Aorta (tissue), 5 donors: ENCODE data around the gene ACSL1. TPM values are rescaled to one million over a fixed set of nuclear protein-coding genes. Genes with fewer than 3 reads are reported as not detected.

Source experiments
- ATAC-seq: fragments of 200-7000 bp; cut with Tn5 transposase; one replicate; pipeline ENCODE4 v1.9.1; 2022; ENCODE audit warnings: moderate library complexity; ENCODE audit not compliant: low FRiP score
- DNase-seq, 2 donors: peaks; one replicate each; pipeline ENCODE4 v3.0.0-alpha.2; 2020
- H3K27ac ChIP-seq, 2 donors: one replicate each; pipeline ENCODE4 v1.5.1; 2013; ENCODE audit warnings: low read length in 2 of 2, mild to moderate bottlenecking in 2 of 2, moderate library complexity in 2 of 2, control low read depth in 1 of 2, inconsistent platforms in 1 of 2, low read depth in 1 of 2
- H3K27me3 ChIP-seq, 2 donors: one replicate each; pipeline ENCODE4 v1.6.1; 2013; ENCODE audit warnings: control low read depth in 1 of 2, low read length in 1 of 2, mild to moderate bottlenecking in 1 of 2, moderate library complexity in 1 of 2; ENCODE audit not compliant: insufficient read depth in 2 of 2, control insufficient read depth in 1 of 2
- H3K36me3 ChIP-seq, 2 donors: one replicate each; pipeline ENCODE4 v1.6.1; 2013; ENCODE audit warnings: control low read depth in 1 of 2, low read length in 1 of 2, mild to moderate bottlenecking in 1 of 2; ENCODE audit not compliant: insufficient read depth in 2 of 2, control insufficient read depth in 1 of 2
- H3K4me1 ChIP-seq, 2 donors: one replicate each; pipeline ENCODE4 v1.6.1; 2013; ENCODE audit warnings: low read length in 2 of 2, control low read depth in 1 of 2, mild to moderate bottlenecking in 1 of 2, moderate library complexity in 1 of 2; ENCODE audit not compliant: insufficient read depth in 2 of 2, control insufficient read depth in 1 of 2
- H3K4me3 ChIP-seq, 2 donors: one replicate each; pipeline ENCODE4 v1.5.1; 2013; ENCODE audit warnings: low read length in 2 of 2, control low read depth in 1 of 2, mild to moderate bottlenecking in 1 of 2
- H3K9me3 ChIP-seq: one replicate; pipeline ENCODE4 v1.6.1; 2013; ENCODE audit warnings: mild to moderate bottlenecking, low read length; ENCODE audit not compliant: control insufficient read depth
- whole genome bisulfite sequencing, 2 donors: extraction: QIAGEN DNeasy Blood & Tissue Kit; methylation state at CpG; one replicate each; pipeline ENCODE4 v1.1.7; 2013; 5-methylcytosine and 5-hydroxymethylcytosine counted together
- intact Hi-C, 2 donors: fragments of 100-400 bp; cut with DNase I; formaldehyde crosslinking; loops; one replicate each; pipeline versions ENCODE4 v1.14.2 to v1.15.0; 2022
- polyA plus RNA-seq, 2 donors: library from polyadenylated mRNA; stranded (reverse); fragments of 200-250 nt; gene quantifications; one replicate each; pipeline ENCODE4 v1.2.3, GENCODE V29; 2013
- total RNA-seq, 2 donors: library from RNA; stranded (reverse); fragmentation: NEBNext Ultra II Directional; extraction: Animal tissue kit (Norgen Biotek cat#: 25700); gene quantifications; one replicate each; pipeline ENCODE4 v1.2.1, GENCODE V29; 2021
- donor health status: healthy with polysubstance abuse.
- donor health status: Bipolar disorder and iron deficiency.
- donor health status: DM: no; HTN: no; CAD: no.
- donor health status: DM: no; HTN: no; CAD: no.
- donor health status: DM: yes; HTN: yes; CAD: no.

The ACSL1 gene
- total and polyA plus RNA-seq, 4 donors, result 20.3 to 97.8 (median 55.5) TPM

DNA sequence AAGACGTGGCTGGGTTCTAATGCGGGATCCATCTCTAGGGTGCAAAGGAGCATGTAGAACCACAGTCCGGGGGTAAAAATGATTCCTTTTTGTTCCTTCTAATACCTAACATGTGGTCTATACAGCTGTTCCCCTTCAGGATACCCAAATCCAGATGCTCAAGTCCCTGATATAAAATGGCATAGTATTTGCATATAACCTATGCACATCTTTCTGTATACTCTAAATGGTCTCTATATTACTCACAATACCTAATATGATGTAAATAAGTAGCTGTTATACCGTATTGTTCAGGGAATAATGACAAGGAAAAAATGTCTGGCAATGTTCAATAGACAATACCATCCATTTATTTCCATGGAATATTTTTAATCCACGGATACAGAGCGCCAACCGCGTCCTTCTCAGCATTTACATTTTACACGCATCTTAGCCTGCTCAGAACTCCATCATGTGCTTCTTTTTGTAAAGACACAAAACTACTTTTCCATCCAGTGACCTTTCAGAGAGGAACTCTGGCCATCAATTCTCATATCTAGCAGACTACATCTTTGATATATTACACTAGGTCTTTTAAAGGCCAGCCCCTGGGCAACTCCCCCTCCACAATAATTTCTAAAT is 31.9 kb downstream of the ACSL1 start:
- ATAC-seq, result no peak
- H3K27ac ChIP-seq, result no peak overlapping the region
- intact Hi-C loops, result no loop called here
- H3K9me3 ChIP-seq, result no peaks in the 10 kb centered on the region
- 82 to 99% methylated on average over 9 of the region's 9 CpGs for WGBS, 2 donors
- H3K4me3 ChIP-seq, result no peak overlapping the region
- no peaks in the 10 kb centered on the region for H3K27me3 ChIP-seq
- peaks cover 0 to 2% of the 10 kb centered on the region in 2 donors for H3K36me3 ChIP-seq
- H3K4me1 ChIP-seq, result peaks cover 0 to 3% of the 10 kb centered on the region in 2 donors
- DNase-seq, result no peak

DNA sequence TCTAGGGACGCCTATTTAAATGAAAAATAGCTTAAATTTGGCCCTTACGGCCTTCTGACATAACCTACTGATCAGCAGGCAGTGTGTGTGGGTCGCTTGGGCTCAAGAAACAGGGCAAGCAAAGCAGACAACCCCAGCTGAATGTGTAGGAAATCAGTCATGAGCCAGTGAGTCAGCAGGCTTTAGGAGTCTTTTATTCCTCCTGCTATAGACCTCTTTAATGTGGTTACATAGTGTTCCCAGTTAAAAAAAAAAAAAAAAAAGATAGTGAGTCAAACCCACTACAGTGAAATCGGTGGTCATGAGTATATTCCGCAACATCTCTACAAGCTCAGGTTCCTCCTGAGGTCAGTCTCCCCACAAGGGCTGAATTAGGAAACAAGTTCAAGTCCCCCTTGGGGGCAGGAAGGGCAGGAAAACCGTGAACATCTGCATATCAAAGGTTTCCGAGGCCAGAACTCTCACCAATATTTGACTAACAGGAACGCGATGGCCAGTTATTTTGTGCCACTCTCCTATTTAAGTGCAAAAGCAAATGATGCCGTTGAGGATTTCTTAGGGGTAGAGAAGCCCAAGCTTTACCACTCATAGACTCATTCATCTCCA is 32.7 kb downstream of the ACSL1 start:
- peaks cover 0 to 2% of the 10 kb centered on the region in 2 donors for H3K36me3 ChIP-seq
- DNase-seq, result no peak
- intact Hi-C loops, result no loop called here
- no peak for ATAC-seq
- no peaks in the 10 kb centered on the region for H3K27me3 ChIP-seq
- peaks cover 0 to 3% of the 10 kb centered on the region in 2 donors for H3K4me1 ChIP-seq
- no peak overlapping the region for H3K27ac ChIP-seq
- WGBS, 2 donors, result 86 to 89% methylated on average over 10 of the region's 10 CpGs
- no peaks in the 10 kb centered on the region for H3K9me3 ChIP-seq
- H3K4me3 ChIP-seq, result no peak overlapping the region

DNA sequence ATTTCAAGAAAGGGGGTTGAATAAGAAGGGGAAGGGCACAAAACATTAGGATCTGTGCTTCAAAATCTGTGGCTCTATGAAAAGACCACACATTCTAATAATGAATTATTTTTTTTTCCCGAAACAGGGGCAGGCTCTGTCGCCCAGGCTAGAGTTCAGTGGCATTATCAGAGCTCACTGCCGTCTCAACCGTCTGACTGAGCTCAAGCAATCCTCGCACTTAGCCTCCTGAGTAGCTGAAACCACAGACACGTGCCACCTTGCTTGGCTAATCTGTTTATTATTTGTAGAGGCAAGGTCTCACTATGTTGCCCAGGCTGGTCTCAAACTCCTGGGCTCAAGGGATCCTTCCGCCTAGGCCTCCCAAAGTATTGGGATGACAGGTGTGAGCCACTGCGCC is 33.4 kb downstream of the ACSL1 start:
- no peaks in the 10 kb centered on the region for H3K9me3 ChIP-seq
- 87 to 96% methylated on average over 8 of the region's 8 CpGs for WGBS, 2 donors
- H3K27me3 ChIP-seq, result no peaks in the 10 kb centered on the region
- peak overlapping the region in 1 of 2 donors; percentile 22 for H3K27ac ChIP-seq
- H3K4me1 ChIP-seq, result peaks cover 0 to 3% of the 10 kb centered on the region in 2 donors
- no peak overlapping the region for H3K4me3 ChIP-seq
- ATAC-seq (no peak), DNase-seq (no peak)
- intact Hi-C loops, result no loop called here
- H3K36me3 ChIP-seq, result peaks cover 0 to under 1% of the 10 kb centered on the region in 2 donors

DNA sequence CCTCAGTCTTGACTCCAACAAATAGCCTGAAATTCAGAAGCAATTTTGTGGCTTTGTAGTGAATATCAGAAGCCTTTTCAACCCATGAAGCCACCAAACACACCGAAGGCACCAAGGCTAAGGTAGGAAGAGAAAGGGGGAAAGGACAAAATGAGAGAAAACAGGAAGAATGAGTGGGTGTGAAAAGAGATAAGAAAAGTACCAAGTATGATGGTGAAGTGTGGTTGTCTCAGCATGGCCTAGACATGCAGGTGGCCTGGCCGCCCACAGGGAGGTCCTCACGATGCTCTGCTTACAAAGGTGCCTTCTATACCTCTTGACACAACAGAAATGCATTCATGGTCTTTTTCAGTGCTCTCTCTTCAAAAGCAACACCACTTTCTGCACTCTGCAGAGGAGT is 34.9 kb downstream of the ACSL1 start:
- Histone ChIP-seq H3K4me3 (no peak overlapping the region), H3K27ac (no peak overlapping the region), H3K36me3 (no peaks in the 10 kb centered on the region), H3K9me3 (no peaks in the 10 kb centered on the region), H3K27me3 (no peaks in the 10 kb centered on the region), H3K4me1 (peaks cover 0 to 3% of the 10 kb centered on the region in 2 donors)
- ATAC-seq, result no peak
- WGBS, 2 donors, result 91 to 98% methylated on average over 3 of the region's 3 CpGs
- intact Hi-C loops, result no loop called here
- no peak for DNase-seq

DNA sequence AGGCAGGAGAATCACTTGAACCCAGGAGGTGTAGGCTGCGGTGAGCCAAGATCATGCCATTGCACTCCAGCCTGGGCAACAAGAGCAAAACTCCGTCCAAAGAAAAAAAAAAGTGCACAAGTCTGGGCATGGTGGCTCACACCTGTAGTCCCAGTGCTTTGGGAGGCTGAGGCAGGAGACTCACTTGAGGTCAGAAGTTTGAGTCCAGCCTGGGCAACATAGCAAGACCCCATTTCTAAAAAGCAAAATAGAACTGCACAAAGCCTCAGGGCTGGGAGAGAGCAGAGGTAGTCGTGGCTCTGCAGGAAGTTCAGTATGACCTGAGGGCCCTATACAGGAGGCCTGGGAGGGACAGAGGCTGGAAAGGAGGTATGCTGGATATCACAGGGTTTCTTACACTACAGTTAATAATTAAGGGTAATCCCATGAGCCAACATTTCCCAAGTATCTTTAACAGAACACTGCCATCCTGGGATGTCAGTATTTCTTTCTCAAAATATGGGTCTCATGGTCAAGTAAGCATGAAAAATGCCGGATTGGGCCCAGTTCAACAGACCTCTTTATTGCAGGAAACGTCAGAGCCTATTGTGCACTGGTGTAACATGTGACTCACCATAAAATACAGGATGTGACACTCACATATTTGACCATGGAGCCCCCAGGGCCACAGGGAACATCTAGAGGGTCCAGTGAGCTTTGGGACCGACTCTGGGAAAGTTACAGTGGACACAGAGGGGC is 37.8 kb downstream of the ACSL1 start:
- Histone ChIP-seq H3K36me3 (peaks cover 0 to 3% of the 10 kb centered on the region in 2 donors), H3K4me3 (no peak overlapping the region), H3K9me3 (no peaks in the 10 kb centered on the region), H3K27me3 (no peaks in the 10 kb centered on the region), H3K27ac (no peak overlapping the region), H3K4me1 (no peaks in the 10 kb centered on the region)
- intact Hi-C loops, result no loop called here
- no peak for ATAC-seq
- 72 to 79% methylated on average over 6 of the region's 6 CpGs for WGBS, 2 donors
- DNase-seq, result no peak

DNA sequence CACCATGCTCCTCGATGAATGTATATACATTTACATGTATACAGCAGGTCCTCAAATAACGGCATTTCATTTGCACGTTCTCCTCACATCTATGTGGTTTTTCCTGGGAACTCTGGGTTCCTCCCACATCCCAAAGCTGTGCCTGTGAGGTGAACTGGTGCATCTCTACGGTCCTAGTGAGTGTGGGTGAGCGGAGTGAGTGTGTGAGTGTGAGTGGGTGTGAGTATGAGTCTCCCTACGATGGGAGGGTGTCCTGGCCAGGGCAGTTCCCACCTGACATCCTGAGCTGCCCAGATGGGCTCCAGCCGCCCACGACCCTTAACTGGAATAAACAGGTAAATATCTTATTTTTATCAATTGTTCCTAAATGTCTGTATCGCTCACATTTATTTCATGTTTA is 40.0 kb downstream of the ACSL1 start:
- ATAC-seq, result no peak
- Histone ChIP-seq H3K9me3 (no peaks in the 10 kb centered on the region), H3K36me3 (peaks cover 0 to 3% of the 10 kb centered on the region in 2 donors), H3K4me1 (no peaks in the 10 kb centered on the region), H3K4me3 (no peak overlapping the region), H3K27me3 (no peaks in the 10 kb centered on the region), H3K27ac (no peak overlapping the region)
- intact Hi-C loops, result no loop called here
- WGBS, 2 donors, result 94 to 95% methylated on average over 9 of the region's 9 CpGs
- no peak for DNase-seq

DNA sequence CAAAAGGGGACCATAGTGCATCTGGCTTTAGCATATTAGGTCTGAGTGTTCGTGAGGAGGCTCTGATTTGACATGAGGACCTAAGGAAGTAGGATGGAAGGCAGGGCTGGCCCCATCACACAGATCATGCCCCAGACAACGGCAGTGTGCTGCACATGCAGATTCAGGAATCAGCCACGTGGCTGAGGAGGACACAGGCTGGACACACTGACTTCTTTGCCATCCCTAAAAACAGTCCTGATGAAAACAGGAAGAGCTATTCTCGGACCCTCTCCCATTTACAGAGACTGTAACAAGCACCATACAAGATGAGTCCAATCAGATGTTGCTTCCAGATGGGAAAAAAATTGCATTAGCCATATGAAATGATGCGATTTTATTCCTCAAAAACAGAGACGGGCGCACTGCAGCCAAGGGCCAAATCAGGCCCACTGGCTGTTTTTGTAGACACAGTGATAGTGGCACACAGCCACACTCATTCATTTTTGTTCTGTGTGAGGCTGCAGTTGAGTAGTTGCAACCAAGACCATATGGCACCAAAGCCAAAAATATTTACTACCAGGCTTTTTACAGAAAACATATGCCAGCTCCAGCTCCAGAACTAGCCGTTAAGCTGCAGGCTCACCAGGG is 41.0 kb downstream of the ACSL1 start:
- H3K36me3 ChIP-seq, result peaks cover 0 to 3% of the 10 kb centered on the region in 2 donors
- intact Hi-C loops, result no loop called here

DNA sequence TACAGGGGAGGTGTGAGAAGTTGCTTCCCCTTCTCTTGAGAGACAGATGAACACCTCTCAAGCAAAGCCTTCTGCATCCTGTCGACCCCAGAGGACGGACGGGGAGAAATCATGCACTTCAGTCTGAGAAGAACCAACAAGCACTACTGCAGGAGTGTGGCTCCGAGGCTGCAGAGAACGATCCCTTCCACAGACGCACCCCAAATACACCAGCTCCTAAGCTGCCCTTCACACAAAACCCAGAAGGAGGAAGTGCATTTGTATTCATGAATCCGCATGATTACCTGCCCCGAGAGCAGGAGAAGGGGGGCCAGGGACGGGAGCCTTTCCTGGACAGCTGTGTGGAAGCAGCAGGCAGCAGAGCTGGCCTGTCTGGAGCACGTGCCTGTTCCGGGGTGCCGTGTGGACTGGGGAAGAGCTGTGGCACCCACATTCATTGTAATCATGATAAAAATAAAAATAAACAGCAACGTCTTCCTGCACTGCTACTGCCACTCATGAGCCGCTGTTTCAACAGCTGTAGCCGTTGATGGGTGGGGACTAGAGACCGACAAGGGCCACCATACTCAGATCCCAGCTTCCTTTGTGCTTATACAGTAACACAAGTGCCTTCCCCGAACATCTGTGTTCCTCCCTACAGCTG is 42.9 kb downstream of the ACSL1 start:
- 78 to 79% methylated on average over 17 of the region's 17 CpGs for WGBS, 2 donors
- Histone ChIP-seq H3K4me1 (no peaks in the 10 kb centered on the region), H3K36me3 (peaks cover 0 to 3% of the 10 kb centered on the region in 2 donors), H3K27ac (no peak overlapping the region), H3K9me3 (no peaks in the 10 kb centered on the region), H3K27me3 (no peaks in the 10 kb centered on the region), H3K4me3 (no peak overlapping the region)
- DNase-seq, result peak in 1 of 2 donors; percentile 53
- no peak for ATAC-seq
- intact Hi-C loops, result no loop called here

More for the DNA sequence above, 41.0 kb downstream of the ACSL1 start:
- no peaks in the 10 kb centered on the region for H3K27me3 ChIP-seq
- 80 to 85% methylated on average over 8 of the region's 8 CpGs for WGBS, 2 donors
- ATAC-seq, result no peak
- H3K27ac ChIP-seq, result no peak overlapping the region
- H3K4me3 ChIP-seq, result no peak overlapping the region
- H3K4me1 ChIP-seq, result no peaks in the 10 kb centered on the region
- no peaks in the 10 kb centered on the region for H3K9me3 ChIP-seq
- DNase-seq, result no peak
